ENCODE results near the gene SPATA46.

GRCh38 chr1:162366149-162366548, 10.5 kb downstream of the SPATA46 start:
- no peak for TF ChIP-seq ZNF384 (IDR thresholded peaks at IDR 0.05)
- TF ChIP-seq SP1 (IDR thresholded peaks at IDR 0.05), result no peak
- TF ChIP-seq ELF4 (IDR thresholded peaks at IDR 0.05), result no peak
